GM12801 (cell line): ENCODE data around the gene BMERB1.

Experiments used
- CTCF ChIP-seq: IDR thresholded peaks from one replicate; pipeline ENCODE4 v1.5.1; 2011; ENCODE audit warnings: control low read depth; ENCODE audit not compliant: insufficient read length; ENCODE audit errors: extremely low read depth

Gene BMERB1

GRCh38 chr16:15617901-15618300 lies 183.5 kb downstream of the BMERB1 start:
- TF ChIP-seq CTCF = no peak

GRCh38 chr16:15618392-15618791 lies 184.0 kb downstream of the BMERB1 start:
- no peak for TF ChIP-seq CTCF

GRCh38 chr16:15620611-15621195 lies 186.3 kb downstream of the BMERB1 start:
- TF ChIP-seq CTCF = no peak

GRCh38 chr16:15621456-15621855 lies 187.1 kb downstream of the BMERB1 start:
- TF ChIP-seq CTCF = no peak

GRCh38 chr16:15621889-15622288 lies 187.5 kb downstream of the BMERB1 start:
- TF ChIP-seq CTCF = no peak

GRCh38 chr16:15631730-15632409 lies 197.5 kb downstream of the BMERB1 start:
- TF ChIP-seq CTCF = no peak

- no peak for TF ChIP-seq CTCF
These were observed 201.5 kb downstream of the BMERB1 start for GRCh38 chr16:15635926-15636325.
